ENCODE data around the gene ERCC2. TPM values are rescaled to one million over a fixed set of nuclear protein-coding genes. Genes with fewer than 3 reads are reported as not detected.

The ERCC2 gene
- total and polyA plus RNA-seq, 2 of the 4 experiments (the other 2 are of a cell fraction): 30.6 to 66.5 TPM

DNA sequence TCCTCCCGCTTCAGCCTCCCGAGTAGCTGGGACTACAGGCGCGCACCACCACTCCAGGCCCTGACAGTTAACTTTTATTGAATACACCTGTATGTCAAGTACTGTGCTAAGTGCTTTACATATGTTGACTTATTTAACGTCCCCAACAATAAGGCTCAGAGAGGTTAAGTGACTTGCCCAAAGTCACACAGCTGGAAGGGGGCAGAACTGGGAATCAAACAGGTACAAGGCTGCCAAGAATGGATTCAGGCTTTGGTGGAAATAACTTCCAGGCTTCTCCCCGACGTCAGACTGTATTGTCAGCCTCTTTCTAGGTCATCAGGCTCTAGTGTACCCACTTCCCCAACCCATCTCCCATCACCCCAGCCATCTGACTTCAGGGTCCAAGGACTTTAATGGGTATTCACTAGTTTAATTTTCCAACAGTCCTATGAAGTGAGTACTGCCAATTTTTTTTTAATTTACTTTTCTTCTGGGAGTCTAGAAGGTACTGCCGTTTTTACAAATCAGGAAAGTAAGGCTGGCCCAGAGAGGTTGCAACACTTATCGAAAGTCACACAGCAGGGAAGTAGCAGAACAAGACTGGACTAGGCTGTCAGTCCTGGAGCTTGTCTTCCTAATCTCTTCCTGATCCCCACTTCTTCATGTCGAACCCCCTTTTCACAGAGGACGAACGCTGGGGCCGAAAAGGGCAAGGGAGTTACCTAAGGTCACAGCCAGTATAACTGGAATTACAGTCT, 42.8 kb downstream of the ERCC2 start:
- no peak for ATAC-seq (ENCODE audit: low read depth)
- no peak overlapping the region for H3K9ac ChIP-seq (ENCODE audit: low read depth, low read length)
- no peaks in the 10 kb centered on the region for H3K9me3 ChIP-seq (ENCODE audit: control insufficient read depth, insufficient read depth, low read length)
- no peak overlapping the region for H4K5ac ChIP-seq (ENCODE audit: low read depth, low read length)
- dilution Hi-C loops (cut with HindIII; ENCODE audit: low sequenced_read_pairs, unreplicated experiment) (no loop called here), intact Hi-C loops (cut with micrococcal nuclease) (no loop called here), in situ Hi-C loops (cut with MboI; ENCODE audit: low sequenced_read_pairs) (no loop called here)
- no peak overlapping the region for H4K91ac ChIP-seq (ENCODE audit: insufficient read depth, low read depth, low read length)
- H4K20me1 ChIP-seq (ENCODE audit: insufficient read depth, low read length): no peaks in the 10 kb centered on the region
- H3K14ac ChIP-seq (replicated peaks; ENCODE audit: low read depth, low read length): no peak overlapping the region
- H3K36me3 ChIP-seq (ENCODE audit: control insufficient read depth, insufficient read depth, low read length): no peaks in the 10 kb centered on the region
- H3K4me1 ChIP-seq (ENCODE audit: control insufficient read depth, insufficient read depth, low read length): no peaks in the 10 kb centered on the region; the same call in 1 of the 2 replicates
- no peak overlapping the region for H3K4ac ChIP-seq (ENCODE audit: low read depth, low read length)
- no peak overlapping the region for H3K4me3 ChIP-seq (ENCODE audit: insufficient read depth, low read depth, low read length)
- peaks cover 17% of the 10 kb centered on the region; the same call in 1 of the 2 replicates for H3K27me3 ChIP-seq (ENCODE audit: control insufficient read depth, insufficient read depth, low read length)
- no TSS peak for BruUV-seq (replicated peaks)
- no peak overlapping the region for H3K56ac ChIP-seq (ENCODE audit: extremely low read depth, insufficient read depth, low read length)
- H4K8ac ChIP-seq (ENCODE audit: low read depth in 2 of 2, low read length in 2 of 2): no peak overlapping the region
- H2AK5ac ChIP-seq (ENCODE audit: low read depth, low read length): no peak overlapping the region
- 49% methylated on average over 6 of the region's 13 CpGs; no CpG with 5 or more reads in 1 of the 2 experiments for WGBS, 2 experiments (ENCODE audit: extremely low coverage in 2 of 2, insufficient read length in 1 of 2)
- H3K18ac ChIP-seq (ENCODE audit: low read depth, low read length): no peak overlapping the region
- no peak overlapping the region for H2AFZ ChIP-seq (replicated peaks; ENCODE audit: low read length, poor library complexity)
- H3K79me1 ChIP-seq (ENCODE audit: low read depth in 1 of 2, low read length in 2 of 2): no peaks in the 10 kb centered on the region
- no peak overlapping the region for H3K23ac ChIP-seq (ENCODE audit: low read depth, low read length)
- no peak overlapping the region for H3K27ac ChIP-seq (ENCODE audit: insufficient read depth, low read length)
- no peak overlapping the region for H2BK20ac ChIP-seq (ENCODE audit: low read depth, low read length)
- TF ChIP-seq, protein P1, sequence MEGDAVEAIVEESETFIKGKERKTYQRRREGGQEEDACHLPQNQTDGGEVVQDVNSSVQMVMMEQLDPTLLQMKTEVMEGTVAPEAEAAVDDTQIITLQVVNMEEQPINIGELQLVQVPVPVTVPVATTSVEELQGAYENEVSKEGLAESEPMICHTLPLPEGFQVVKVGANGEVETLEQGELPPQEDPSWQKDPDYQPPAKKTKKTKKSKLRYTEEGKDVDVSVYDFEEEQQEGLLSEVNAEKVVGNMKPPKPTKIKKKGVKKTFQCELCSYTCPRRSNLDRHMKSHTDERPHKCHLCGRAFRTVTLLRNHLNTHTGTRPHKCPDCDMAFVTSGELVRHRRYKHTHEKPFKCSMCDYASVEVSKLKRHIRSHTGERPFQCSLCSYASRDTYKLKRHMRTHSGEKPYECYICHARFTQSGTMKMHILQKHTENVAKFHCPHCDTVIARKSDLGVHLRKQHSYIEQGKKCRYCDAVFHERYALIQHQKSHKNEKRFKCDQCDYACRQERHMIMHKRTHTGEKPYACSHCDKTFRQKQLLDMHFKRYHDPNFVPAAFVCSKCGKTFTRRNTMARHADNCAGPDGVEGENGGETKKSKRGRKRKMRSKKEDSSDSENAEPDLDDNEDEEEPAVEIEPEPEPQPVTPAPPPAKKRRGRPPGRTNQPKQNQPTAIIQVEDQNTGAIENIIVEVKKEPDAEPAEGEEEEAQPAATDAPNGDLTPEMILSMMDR (conservative IDR thresholded peaks at IDR 0.05; ENCODE audit: low read depth, low read length): no peak
- TF ChIP-seq, protein P2, sequence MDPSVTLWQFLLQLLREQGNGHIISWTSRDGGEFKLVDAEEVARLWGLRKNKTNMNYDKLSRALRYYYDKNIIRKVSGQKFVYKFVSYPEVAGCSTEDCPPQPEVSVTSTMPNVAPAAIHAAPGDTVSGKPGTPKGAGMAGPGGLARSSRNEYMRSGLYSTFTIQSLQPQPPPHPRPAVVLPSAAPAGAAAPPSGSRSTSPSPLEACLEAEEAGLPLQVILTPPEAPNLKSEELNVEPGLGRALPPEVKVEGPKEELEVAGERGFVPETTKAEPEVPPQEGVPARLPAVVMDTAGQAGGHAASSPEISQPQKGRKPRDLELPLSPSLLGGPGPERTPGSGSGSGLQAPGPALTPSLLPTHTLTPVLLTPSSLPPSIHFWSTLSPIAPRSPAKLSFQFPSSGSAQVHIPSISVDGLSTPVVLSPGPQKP (IDR thresholded peaks at IDR 0.05; ENCODE audit: borderline replicate concordance, low read depth, low read length): no peak
- TF ChIP-seq RFX5 (IDR thresholded peaks at IDR 0.05; ENCODE audit: low read depth, low read length) (no peak), NFE2L2 (IDR thresholded peaks at IDR 0.05; ENCODE audit: low read depth, low read length) (no peak), RAD21 (IDR thresholded peaks at IDR 0.05; ENCODE audit: low read length) (no peak), CEBPB (IDR thresholded peaks at IDR 0.05; ENCODE audit: low read depth, low read length) (no peak), MXI1 (IDR thresholded peaks at IDR 0.05; ENCODE audit: borderline replicate concordance, low read depth, low read length) (no peak), RCOR1 (IDR thresholded peaks at IDR 0.05; ENCODE audit: insufficient replicate concordance, low read length) (no peak), CHD1 (IDR thresholded peaks at IDR 0.05; ENCODE audit: low read depth, low read length) (no peak)
- no peak overlapping the region for H2BK120ac ChIP-seq (ENCODE audit: low read depth, low read length)
- no peaks in the 10 kb centered on the region for H3K9me1 ChIP-seq (ENCODE audit: insufficient read depth, low read length)
- H2BK5ac ChIP-seq (ENCODE audit: low read depth, low read length, poor library complexity, severe bottlenecking): no peak overlapping the region
- ChIA-PET POLR2A (ENCODE audit: unreplicated experiment) (interaction anchor here (0.6 kb wide), 1 partner anchor 411 kb away, joined by 6 read pairs; no protein-coding TSS in a partner anchor), CTCF (interaction anchor here (1.2 kb wide), 1 partner anchor 11 kb away, joined by 3 read pairs; no protein-coding TSS in a partner anchor)
- no peak for DNase-seq
- H2AK9ac ChIP-seq (replicated peaks; ENCODE audit: low read depth, low read length, poor library complexity): no peak overlapping the region
- no peak overlapping the region for H3K4me2 ChIP-seq (ENCODE audit: low read depth, low read length)
- no peak overlapping the region for H2BK15ac ChIP-seq (ENCODE audit: low read depth, low read length)

Measured in IMR-90 (cell line).